Fibroblast of lung (primary cell): ENCODE results near the gene AGBL4. TPM values are rescaled to one million over a fixed set of nuclear protein-coding genes. Genes with fewer than 3 reads are reported as not detected.
"Not testable (repeated sequence)": the region's sequence is repeated elsewhere in the genome, so short reads cannot be mapped to it uniquely, and the experiment has no call there.

Experiments
- DNase-seq, 2 donors: peaks; one replicate each; pipeline versions ENCODE4 v3.0.0 to v3.0.0-alpha.2; 2010; ENCODE audit warnings: low read depth in 2 of 2
- H2AFZ ChIP-seq: 2 replicates; pipeline ENCODE4 v1.5.1; 2012; ENCODE audit warnings: low read length, control low read depth, inconsistent platforms
- H3K27ac ChIP-seq: 2 replicates; pipeline ENCODE4 v1.5.1; 2011; ENCODE audit warnings: low read length, control low read depth; ENCODE audit not compliant: insufficient read depth
- H3K27me3 ChIP-seq: 2 replicates; pipeline ENCODE4 v1.5.1; 2011; ENCODE audit warnings: mild to moderate bottlenecking, low read length; ENCODE audit not compliant: control insufficient read depth, insufficient read depth
- H3K36me3 ChIP-seq: 2 replicates; pipeline ENCODE4 v1.5.1; 2011; ENCODE audit warnings: low read length; ENCODE audit not compliant: control insufficient read depth, insufficient read depth
- H3K4me1 ChIP-seq: 2 replicates; pipeline ENCODE4 v1.5.1; 2011; ENCODE audit warnings: low read length; ENCODE audit not compliant: control insufficient read depth, insufficient read depth; ENCODE audit errors: extremely low read depth
- H3K4me2 ChIP-seq: 2 replicates; pipeline ENCODE4 v1.5.1; 2011; ENCODE audit warnings: low read length, control low read depth; ENCODE audit not compliant: insufficient read depth; ENCODE audit errors: extremely low read depth
- H3K4me3 ChIP-seq, 4 experiments: fragments of 200-600 bp in 1 of 4; sonication (generic) in 1 of 4; replicated peaks in 1 of 4; 2 replicates each; pipeline ENCODE4 v1.5.1; 2011 to 2016; ENCODE audit warnings: low read length in 4 of 4, low read depth in 3 of 4, mild to moderate bottlenecking in 3 of 4, control low read depth in 2 of 4, inconsistent platforms in 1 of 4, mixed read lengths in 1 of 4; ENCODE audit not compliant: insufficient read depth in 1 of 4; ENCODE audit errors: control extremely low read depth in 1 of 4
- H3K79me2 ChIP-seq: 2 replicates; pipeline ENCODE4 v1.5.1; 2012; ENCODE audit warnings: mild to moderate bottlenecking, low read length, inconsistent platforms; ENCODE audit not compliant: control insufficient read depth, insufficient read depth
- H3K9ac ChIP-seq: 2 replicates; pipeline ENCODE4 v1.5.1; 2011; ENCODE audit warnings: mild to moderate bottlenecking, low read length, control low read depth; ENCODE audit not compliant: insufficient read depth
- H3K9me3 ChIP-seq: 2 replicates; pipeline ENCODE4 v1.5.1; 2012; ENCODE audit warnings: low read depth, low read length; ENCODE audit not compliant: control insufficient read depth, insufficient read depth
- H4K20me1 ChIP-seq: 2 replicates; pipeline ENCODE4 v1.5.1; 2011; ENCODE audit warnings: low read length; ENCODE audit not compliant: control insufficient read depth, insufficient read depth; ENCODE audit errors: extremely low read depth
- EZH2 ChIP-seq: IDR thresholded peaks from 2 replicates; pipeline ENCODE4 v1.5.1; 2012; ENCODE audit warnings: low read length, control low read depth, mild to moderate bottlenecking; ENCODE audit errors: missing control alignments
- polyA plus RNA-seq, 2 donors: library from polyadenylated mRNA; depleted of rRNA in 1 of 2; stranded (reverse) in 1 of 2; unstranded in 1 of 2; fragments of >200 nt; gene quantifications; 2 replicates each; pipeline ENCODE4 v1.2.1, GENCODE V29; 2011 to 2012; ENCODE audit warnings: missing spikeins in 1 of 2
- total RNA-seq: library from RNA; depleted of rRNA; stranded (reverse); fragments of >200 nt; gene quantifications from 2 replicates; pipeline ENCODE4 v1.2.1, GENCODE V29; 2014
- TF ChIP-seq, protein P1 (sequence below), 2 donors: IDR thresholded peaks in 1 of 2; conservative IDR thresholded peaks in 1 of 2; 1 replicate in 1 of 2; 2 replicates in 1 of 2; pipeline ENCODE4 v1.5.1; 2011 to 2012; ENCODE audit warnings: low read length in 2 of 2, control low read depth in 1 of 2, inconsistent platforms in 1 of 2, low read depth in 1 of 2, mild to moderate bottlenecking in 1 of 2

AGBL4 gene
- total and polyA plus RNA-seq, 2 donors (not counting 1 experiment from before 2014, with no cell fraction given) = not detected

- Histone ChIP-seq H3K36me3 (no peaks in the 10 kb centered on the region), H4K20me1 (no peaks in the 10 kb centered on the region), H3K4me1 (no peaks in the 10 kb centered on the region), H3K79me2 (no peaks in the 10 kb centered on the region), H3K4me3 (no peak overlapping the region), H3K4me2 (no peak overlapping the region), H3K27me3 (no peaks in the 10 kb centered on the region), H3K9ac (no peak overlapping the region), H3K27ac (no peak overlapping the region), H2AFZ (no peak overlapping the region), H3K9me3 (no peaks in the 10 kb centered on the region)
- peak in 1 of 2 donors; percentile 14 for DNase-seq
- TF ChIP-seq, protein P1, sequence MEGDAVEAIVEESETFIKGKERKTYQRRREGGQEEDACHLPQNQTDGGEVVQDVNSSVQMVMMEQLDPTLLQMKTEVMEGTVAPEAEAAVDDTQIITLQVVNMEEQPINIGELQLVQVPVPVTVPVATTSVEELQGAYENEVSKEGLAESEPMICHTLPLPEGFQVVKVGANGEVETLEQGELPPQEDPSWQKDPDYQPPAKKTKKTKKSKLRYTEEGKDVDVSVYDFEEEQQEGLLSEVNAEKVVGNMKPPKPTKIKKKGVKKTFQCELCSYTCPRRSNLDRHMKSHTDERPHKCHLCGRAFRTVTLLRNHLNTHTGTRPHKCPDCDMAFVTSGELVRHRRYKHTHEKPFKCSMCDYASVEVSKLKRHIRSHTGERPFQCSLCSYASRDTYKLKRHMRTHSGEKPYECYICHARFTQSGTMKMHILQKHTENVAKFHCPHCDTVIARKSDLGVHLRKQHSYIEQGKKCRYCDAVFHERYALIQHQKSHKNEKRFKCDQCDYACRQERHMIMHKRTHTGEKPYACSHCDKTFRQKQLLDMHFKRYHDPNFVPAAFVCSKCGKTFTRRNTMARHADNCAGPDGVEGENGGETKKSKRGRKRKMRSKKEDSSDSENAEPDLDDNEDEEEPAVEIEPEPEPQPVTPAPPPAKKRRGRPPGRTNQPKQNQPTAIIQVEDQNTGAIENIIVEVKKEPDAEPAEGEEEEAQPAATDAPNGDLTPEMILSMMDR (conservative IDR thresholded peaks at IDR 0.05 in 1 of 2, IDR thresholded peaks at IDR 0.05 in 1 of 2; ENCODE audit: low read depth in 1 of 2, low read length in 2 of 2) = no peak
- TF ChIP-seq EZH2 = no peak
These were observed 689.8 kb downstream of the AGBL4 start for GRCh38 chr1:49333906-49334305.

DNA sequence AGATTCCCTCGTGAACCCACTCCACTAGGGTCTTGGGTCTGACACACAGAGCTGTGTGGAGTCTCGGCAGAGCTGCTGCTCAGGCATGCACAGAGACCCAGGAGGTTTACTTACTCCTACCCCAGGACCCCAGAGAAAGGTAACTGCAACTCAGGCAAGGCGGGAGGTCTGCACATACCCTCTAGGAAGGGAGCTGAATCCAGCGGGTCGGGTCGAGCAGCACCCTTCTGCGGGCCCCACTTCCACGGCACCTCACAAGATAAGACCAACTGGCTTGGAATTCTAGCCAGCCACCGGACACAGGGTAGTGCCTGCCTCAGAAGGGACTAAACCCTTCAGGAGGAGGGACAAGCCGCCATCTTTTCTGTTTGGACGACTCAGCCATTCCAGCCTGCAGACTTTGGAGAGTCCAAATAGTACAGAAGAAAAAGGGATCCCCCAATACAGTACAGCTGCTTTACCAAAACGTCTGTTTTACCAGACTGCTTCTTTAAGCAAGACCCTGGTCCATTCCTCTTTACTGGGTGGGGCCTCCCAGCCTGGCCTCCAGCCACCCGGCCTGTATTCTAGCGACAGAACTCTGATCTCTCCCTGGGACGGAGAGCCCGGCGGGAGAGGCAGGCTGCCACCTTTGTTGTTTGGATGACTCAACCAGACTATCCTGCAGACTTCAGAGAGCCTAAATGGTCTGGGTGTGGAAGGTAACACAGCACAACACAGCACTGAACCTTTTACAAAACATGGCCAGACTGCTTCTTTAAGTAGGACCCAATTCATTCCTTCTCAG is 692.5 kb downstream of the AGBL4 start:
- Histone ChIP-seq H3K79me2 (no peaks in the 10 kb centered on the region), H3K4me3 (no peak overlapping the region), H3K4me1 (no peaks in the 10 kb centered on the region), H3K9ac (no peak overlapping the region), H4K20me1 (no peaks in the 10 kb centered on the region), H3K9me3 (no peaks in the 10 kb centered on the region), H3K27ac (no peak overlapping the region), H3K27me3 (no peaks in the 10 kb centered on the region), H2AFZ (no peak overlapping the region), H3K4me2 (no peak overlapping the region), H3K36me3 (no peaks in the 10 kb centered on the region)
- DNase-seq = no peak
- no peak for TF ChIP-seq EZH2
- TF ChIP-seq, protein P1 (conservative IDR thresholded peaks at IDR 0.05 in 1 of 2, IDR thresholded peaks at IDR 0.05 in 1 of 2; ENCODE audit: low read depth in 1 of 2, low read length in 2 of 2) = no peak

- H3K27me3 ChIP-seq = no peaks in the 10 kb centered on the region
- DNase-seq = no peak
- TF ChIP-seq, protein P1 (conservative IDR thresholded peaks at IDR 0.05 in 1 of 2, IDR thresholded peaks at IDR 0.05 in 1 of 2; ENCODE audit: low read depth in 1 of 2, low read length in 2 of 2) = no peak
- TF ChIP-seq EZH2 = no peak
- H3K9ac ChIP-seq = no peak overlapping the region
- no peaks in the 10 kb centered on the region for H3K9me3 ChIP-seq
- H3K4me2 ChIP-seq = no peak overlapping the region
- H2AFZ ChIP-seq = no peak overlapping the region
- no peaks in the 10 kb centered on the region for H4K20me1 ChIP-seq
- H3K79me2 ChIP-seq = no peaks in the 10 kb centered on the region
- no peak overlapping the region for H3K27ac ChIP-seq
- H3K4me1 ChIP-seq = no peaks in the 10 kb centered on the region
- no peak overlapping the region for H3K4me3 ChIP-seq
- no peaks in the 10 kb centered on the region for H3K36me3 ChIP-seq
These were observed 699.7 kb downstream of the AGBL4 start for GRCh38 chr1:49323925-49324540.

DNA sequence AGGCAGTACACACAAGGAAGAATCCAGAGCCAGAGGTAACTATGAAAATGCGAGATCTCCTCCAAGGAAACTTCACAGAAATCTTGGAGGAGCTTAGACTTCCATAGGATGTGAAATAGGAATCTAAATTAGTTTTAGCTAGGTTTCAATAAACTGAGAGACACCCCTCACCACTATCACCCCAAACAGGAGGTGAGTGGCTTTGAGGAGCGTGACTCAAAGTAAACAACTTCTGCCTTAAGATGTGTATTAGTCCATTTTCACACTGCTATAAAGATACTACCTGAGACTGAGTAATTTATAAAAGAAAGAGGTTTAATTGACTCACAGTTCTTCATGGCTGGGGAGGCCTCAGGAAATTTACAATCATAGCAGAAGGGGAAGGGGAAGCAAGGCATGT is 703.3 kb downstream of the AGBL4 start:
- H4K20me1 ChIP-seq, H3K4me3 ChIP-seq, H3K79me2 ChIP-seq, H3K36me3 ChIP-seq, H3K9me3 ChIP-seq, H3K4me2 ChIP-seq, H3K27ac ChIP-seq, H3K4me1 ChIP-seq, H3K27me3 ChIP-seq, H3K9ac ChIP-seq, DNase-seq, H2AFZ ChIP-seq: not testable (repeated sequence)
